WTC11 (cell line): Measurements from ENCODE around the gene STK17B. TPM values are rescaled to one million over a fixed set of nuclear protein-coding genes. Genes with fewer than 3 reads are reported as not detected.

Source experiments
- ATAC-seq: fragments of 200-7000 bp; cut with Tn5 transposase; 2 replicates; pipeline ENCODE4 v1.10.0; 2021; ENCODE audit warnings: mild to moderate bottlenecking, moderate library complexity
- CTCF ChIA-PET: fragments of 300-600 bp; sonication (Branson Sonifier 250); formaldehyde crosslinking; loops from one replicate; lab custom pipeline; 2021; ENCODE audit warnings: antibody characterized with exemption; lab: Charles Lee
- POLR2A ChIA-PET: fragments of 350-600 bp; sonication (Branson Sonifier 250); formaldehyde crosslinking; loops from one replicate; lab custom pipeline; 2021; ENCODE audit warnings: antibody characterized with exemption; lab: Charles Lee
- DNase-seq: peaks from one replicate; pipeline ENCODE4 v3.0.0; 2021; ENCODE audit warnings: low spot score
- H3K27ac Mint-ChIP-seq: 2 replicates; pipeline ENCODE4 v1.8.0; 2021; ENCODE audit warnings: mixed read lengths
- H3K27me3 Mint-ChIP-seq: 2 replicates; pipeline ENCODE4 v1.8.0; 2021; ENCODE audit warnings: low read depth, mild to moderate bottlenecking, moderate library complexity, mixed read lengths
- H3K36me3 Mint-ChIP-seq: 2 replicates; pipeline ENCODE4 v1.8.0; 2021; ENCODE audit warnings: mixed read lengths
- H3K4me1 Mint-ChIP-seq: 2 replicates; pipeline ENCODE4 v1.8.0; 2022; ENCODE audit warnings: mixed read lengths
- H3K4me3 Mint-ChIP-seq: 2 replicates; pipeline ENCODE4 v1.8.0; 2021; ENCODE audit warnings: mild to moderate bottlenecking, moderate library complexity, mixed read lengths
- H3K9me3 Mint-ChIP-seq: 2 replicates; pipeline ENCODE4 v1.8.0; 2021; ENCODE audit warnings: mixed read lengths
- ATF1 ChIP-seq: sonication (generic); formaldehyde crosslinking; IDR thresholded peaks from 2 replicates; pipeline ENCODE4 v1.8.1; 2023; ENCODE audit warnings: mild to moderate bottlenecking, moderate library complexity, missing genetic modification reagents
- FOXP1 ChIP-seq: sonication (generic); formaldehyde crosslinking; IDR thresholded peaks from 2 replicates; pipeline ENCODE4 v1.8.0; 2022; ENCODE audit warnings: missing genetic modification reagents, mild to moderate bottlenecking, moderate library complexity, borderline replicate concordance
- GRHL2 ChIP-seq: fragments of 250-450 bp; sonication (Bioruptor Pico); IDR thresholded peaks from 2 replicates; pipeline ENCODE4 v1.8.0; 2022; ENCODE audit warnings: mild to moderate bottlenecking, moderate library complexity; ENCODE audit not compliant: insufficient replicate concordance, severe bottlenecking
- IRF2 ChIP-seq: sonication (generic); formaldehyde crosslinking; IDR thresholded peaks from 2 replicates; pipeline ENCODE4 v1.8.0; 2022; ENCODE audit warnings: low read depth, missing genetic modification reagents, borderline replicate concordance
- JAZF1 ChIP-seq: fragments of 250-450 bp; sonication (Bioruptor Pico); IDR thresholded peaks from 2 replicates; pipeline ENCODE4 v1.9.0; 2021; ENCODE audit warnings: moderate library complexity, mild to moderate bottlenecking, inconsistent platforms
- NFE2L1 ChIP-seq: sonication (generic); formaldehyde crosslinking; IDR thresholded peaks from 2 replicates; pipeline ENCODE4 v1.8.1; 2023; ENCODE audit warnings: missing genetic modification reagents
- NFYB ChIP-seq: sonication (generic); formaldehyde crosslinking; conservative IDR thresholded peaks from 2 replicates; pipeline ENCODE4 v1.8.0; 2022; ENCODE audit warnings: low read depth, missing genetic modification reagents
- OVOL2 ChIP-seq: fragments of 250-450 bp; sonication (Bioruptor Pico); IDR thresholded peaks from 2 replicates; pipeline ENCODE4 v1.9.0; 2021; ENCODE audit warnings: mild to moderate bottlenecking, borderline replicate concordance
- PRRX2 ChIP-seq: fragments of 250-450 bp; sonication (Bioruptor Pico); IDR thresholded peaks from 2 replicates; pipeline ENCODE4 v1.8.0; 2021; ENCODE audit warnings: mild to moderate bottlenecking
- ZBTB21 ChIP-seq: sonication (generic); formaldehyde crosslinking; IDR thresholded peaks from 2 replicates; pipeline ENCODE4 v1.8.1; 2023; ENCODE audit warnings: mild to moderate bottlenecking, missing genetic modification reagents, borderline replicate concordance
- ZNF263 ChIP-seq: sonication (generic); formaldehyde crosslinking; IDR thresholded peaks from 2 replicates; pipeline ENCODE4 v1.8.1; 2022; ENCODE audit warnings: low read depth, mild to moderate bottlenecking, moderate library complexity, missing genetic modification reagents
- ZNF416 ChIP-seq: fragments of 250-450 bp; sonication (Bioruptor Pico); IDR thresholded peaks from 2 replicates; pipeline ENCODE4 v1.9.0; 2021; ENCODE audit warnings: mild to moderate bottlenecking, inconsistent platforms
- total RNA-seq: library from RNA; stranded (reverse); gene quantifications from 3 replicates; pipeline ENCODE4 v1.2.3, GENCODE V29; 2021
- TF ChIP-seq, protein P1 (sequence below): fragments of 250-450 bp; sonication (Bioruptor Pico); IDR thresholded peaks from 2 replicates; pipeline ENCODE4 v1.8.0; 2021; ENCODE audit warnings: mild to moderate bottlenecking
- TF ChIP-seq, protein P2 (sequence below): sonication (generic); formaldehyde crosslinking; IDR thresholded peaks from 2 replicates; pipeline ENCODE4 v1.8.1; 2023; ENCODE audit warnings: mild to moderate bottlenecking, moderate library complexity, missing genetic modification reagents
- TF ChIP-seq, protein P3 (sequence below): sonication (generic); formaldehyde crosslinking; IDR thresholded peaks from 2 replicates; pipeline ENCODE4 v1.8.1; 2023; ENCODE audit warnings: mild to moderate bottlenecking, missing genetic modification reagents, borderline replicate concordance
- TF ChIP-seq, protein P4 (sequence below): fragments of 250-450 bp; sonication (Bioruptor Pico); IDR thresholded peaks from 2 replicates; pipeline ENCODE4 v1.9.0; 2021; ENCODE audit warnings: moderate library complexity, mild to moderate bottlenecking, inconsistent platforms, borderline replicate concordance
- TF ChIP-seq, protein P5 (sequence below): sonication (generic); formaldehyde crosslinking; IDR thresholded peaks from 2 replicates; pipeline ENCODE4 v1.8.1; 2022; ENCODE audit warnings: mild to moderate bottlenecking, moderate library complexity, missing genetic modification reagents
- TF ChIP-seq, protein P6 (sequence below): sonication (generic); formaldehyde crosslinking; IDR thresholded peaks from 2 replicates; pipeline ENCODE4 v1.8.1; 2023; ENCODE audit warnings: mild to moderate bottlenecking, missing genetic modification reagents
- TF ChIP-seq, protein P7 (sequence below): fragments of 250-450 bp; sonication (Bioruptor Pico); IDR thresholded peaks from 2 replicates; pipeline ENCODE4 v1.9.0; 2021; ENCODE audit warnings: mild to moderate bottlenecking, borderline replicate concordance
- TF ChIP-seq, protein P8 (sequence below): sonication (generic); formaldehyde crosslinking; IDR thresholded peaks from 2 replicates; pipeline ENCODE4 v1.8.1; 2022; ENCODE audit warnings: missing genetic modification reagents, borderline replicate concordance

STK17B gene
- total RNA-seq, 1 experiment from 2014 or later = 11.8 TPM

DNA sequence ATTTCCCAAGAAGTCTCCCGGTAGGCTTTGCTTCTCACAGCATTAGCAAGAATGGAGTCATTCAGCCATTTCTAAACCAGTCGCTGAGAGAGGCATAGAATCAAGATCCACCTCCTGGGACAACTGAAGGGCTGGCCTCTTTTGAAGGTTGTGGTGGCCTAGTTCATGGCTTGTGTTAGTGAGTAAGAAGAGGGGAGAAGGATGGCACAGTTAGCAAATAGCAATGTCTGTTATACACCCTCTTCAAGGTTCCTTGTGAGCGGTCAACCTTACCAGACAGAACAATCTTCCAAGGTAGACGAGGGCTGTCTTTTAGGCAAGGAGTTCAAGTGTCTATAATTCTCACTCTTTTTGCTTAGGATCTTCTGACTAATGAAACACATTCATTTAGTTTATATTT, 67.3 kb downstream of the STK17B start (continued):
- TF ChIP-seq, protein P1, sequence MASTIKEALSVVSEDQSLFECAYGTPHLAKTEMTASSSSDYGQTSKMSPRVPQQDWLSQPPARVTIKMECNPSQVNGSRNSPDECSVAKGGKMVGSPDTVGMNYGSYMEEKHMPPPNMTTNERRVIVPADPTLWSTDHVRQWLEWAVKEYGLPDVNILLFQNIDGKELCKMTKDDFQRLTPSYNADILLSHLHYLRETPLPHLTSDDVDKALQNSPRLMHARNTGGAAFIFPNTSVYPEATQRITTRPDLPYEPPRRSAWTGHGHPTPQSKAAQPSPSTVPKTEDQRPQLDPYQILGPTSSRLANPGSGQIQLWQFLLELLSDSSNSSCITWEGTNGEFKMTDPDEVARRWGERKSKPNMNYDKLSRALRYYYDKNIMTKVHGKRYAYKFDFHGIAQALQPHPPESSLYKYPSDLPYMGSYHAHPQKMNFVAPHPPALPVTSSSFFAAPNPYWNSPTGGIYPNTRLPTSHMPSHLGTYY (CRISPR knock-in tag) = no peak
- TF ChIP-seq, protein P2, sequence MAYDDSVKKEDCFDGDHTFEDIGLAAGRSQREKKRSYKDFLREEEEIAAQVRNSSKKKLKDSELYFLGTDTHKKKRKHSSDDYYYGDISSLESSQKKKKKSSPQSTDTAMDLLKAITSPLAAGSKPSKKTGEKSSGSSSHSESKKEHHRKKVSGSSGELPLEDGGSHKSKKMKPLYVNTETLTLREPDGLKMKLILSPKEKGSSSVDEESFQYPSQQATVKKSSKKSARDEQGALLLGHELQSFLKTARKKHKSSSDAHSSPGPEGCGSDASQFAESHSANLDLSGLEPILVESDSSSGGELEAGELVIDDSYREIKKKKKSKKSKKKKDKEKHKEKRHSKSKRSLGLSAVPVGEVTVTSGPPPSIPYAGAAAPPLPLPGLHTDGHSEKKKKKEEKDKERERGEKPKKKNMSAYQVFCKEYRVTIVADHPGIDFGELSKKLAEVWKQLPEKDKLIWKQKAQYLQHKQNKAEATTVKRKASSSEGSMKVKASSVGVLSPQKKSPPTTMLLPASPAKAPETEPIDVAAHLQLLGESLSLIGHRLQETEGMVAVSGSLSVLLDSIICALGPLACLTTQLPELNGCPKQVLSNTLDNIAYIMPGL (CRISPR knock-in tag) = no peak
- TF ChIP-seq PRRX2 (CRISPR knock-in tag) = no peak
- TF ChIP-seq, protein P3, sequence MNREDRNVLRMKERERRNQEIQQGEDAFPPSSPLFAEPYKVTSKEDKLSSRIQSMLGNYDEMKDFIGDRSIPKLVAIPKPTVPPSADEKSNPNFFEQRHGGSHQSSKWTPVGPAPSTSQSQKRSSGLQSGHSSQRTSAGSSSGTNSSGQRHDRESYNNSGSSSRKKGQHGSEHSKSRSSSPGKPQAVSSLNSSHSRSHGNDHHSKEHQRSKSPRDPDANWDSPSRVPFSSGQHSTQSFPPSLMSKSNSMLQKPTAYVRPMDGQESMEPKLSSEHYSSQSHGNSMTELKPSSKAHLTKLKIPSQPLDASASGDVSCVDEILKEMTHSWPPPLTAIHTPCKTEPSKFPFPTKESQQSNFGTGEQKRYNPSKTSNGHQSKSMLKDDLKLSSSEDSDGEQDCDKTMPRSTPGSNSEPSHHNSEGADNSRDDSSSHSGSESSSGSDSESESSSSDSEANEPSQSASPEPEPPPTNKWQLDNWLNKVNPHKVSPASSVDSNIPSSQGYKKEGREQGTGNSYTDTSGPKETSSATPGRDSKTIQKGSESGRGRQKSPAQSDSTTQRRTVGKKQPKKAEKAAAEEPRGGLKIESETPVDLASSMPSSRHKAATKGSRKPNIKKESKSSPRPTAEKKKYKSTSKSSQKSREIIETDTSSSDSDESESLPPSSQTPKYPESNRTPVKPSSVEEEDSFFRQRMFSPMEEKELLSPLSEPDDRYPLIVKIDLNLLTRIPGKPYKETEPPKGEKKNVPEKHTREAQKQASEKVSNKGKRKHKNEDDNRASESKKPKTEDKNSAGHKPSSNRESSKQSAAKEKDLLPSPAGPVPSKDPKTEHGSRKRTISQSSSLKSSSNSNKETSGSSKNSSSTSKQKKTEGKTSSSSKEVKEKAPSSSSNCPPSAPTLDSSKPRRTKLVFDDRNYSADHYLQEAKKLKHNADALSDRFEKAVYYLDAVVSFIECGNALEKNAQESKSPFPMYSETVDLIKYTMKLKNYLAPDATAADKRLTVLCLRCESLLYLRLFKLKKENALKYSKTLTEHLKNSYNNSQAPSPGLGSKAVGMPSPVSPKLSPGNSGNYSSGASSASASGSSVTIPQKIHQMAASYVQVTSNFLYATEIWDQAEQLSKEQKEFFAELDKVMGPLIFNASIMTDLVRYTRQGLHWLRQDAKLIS (CRISPR knock-in tag) = no peak
- TF ChIP-seq ZNF416 (CRISPR knock-in tag) = no peak
- TF ChIP-seq OVOL2 (CRISPR knock-in tag) = no peak
- TF ChIP-seq, protein P4, sequence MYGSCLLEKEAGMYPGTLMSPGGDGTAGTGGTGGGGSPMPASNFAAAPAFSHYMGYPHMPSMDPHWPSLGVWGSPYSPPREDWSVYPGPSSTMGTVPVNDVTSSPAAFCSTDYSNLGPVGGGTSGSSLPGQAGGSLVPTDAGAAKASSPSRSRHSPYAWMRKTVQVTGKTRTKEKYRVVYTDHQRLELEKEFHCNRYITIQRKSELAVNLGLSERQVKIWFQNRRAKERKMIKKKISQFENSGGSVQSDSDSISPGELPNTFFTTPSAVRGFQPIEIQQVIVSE (CRISPR knock-in tag) = no peak
- no peak for TF ChIP-seq ZBTB21
- TF ChIP-seq JAZF1 (CRISPR knock-in tag) = no peak
- TF ChIP-seq, protein P5, sequence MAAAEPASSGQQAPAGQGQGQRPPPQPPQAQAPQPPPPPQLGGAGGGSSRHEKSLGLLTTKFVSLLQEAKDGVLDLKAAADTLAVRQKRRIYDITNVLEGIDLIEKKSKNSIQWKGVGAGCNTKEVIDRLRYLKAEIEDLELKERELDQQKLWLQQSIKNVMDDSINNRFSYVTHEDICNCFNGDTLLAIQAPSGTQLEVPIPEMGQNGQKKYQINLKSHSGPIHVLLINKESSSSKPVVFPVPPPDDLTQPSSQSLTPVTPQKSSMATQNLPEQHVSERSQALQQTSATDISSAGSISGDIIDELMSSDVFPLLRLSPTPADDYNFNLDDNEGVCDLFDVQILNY (CRISPR knock-in tag) = no peak
- no peak for TF ChIP-seq FOXP1 (CRISPR knock-in tag)

DNA sequence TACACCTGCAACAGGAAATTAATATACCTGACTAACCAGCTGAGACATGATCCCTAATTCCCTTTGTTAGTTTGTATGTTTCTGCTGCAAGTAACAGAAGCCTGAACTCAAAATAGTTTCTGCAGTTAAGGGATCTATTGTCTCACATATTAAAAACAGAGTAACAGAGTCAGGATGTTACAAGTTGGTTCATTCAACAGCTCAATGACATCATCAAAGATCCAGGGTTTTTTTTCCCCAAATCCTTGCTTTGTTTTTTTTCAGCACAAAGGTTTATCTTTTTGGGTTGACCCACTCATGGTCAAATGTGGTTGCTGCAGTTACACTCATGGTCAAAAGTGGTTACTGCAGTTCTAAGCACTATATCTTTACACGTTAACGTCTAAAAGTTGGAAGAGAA, 67.8 kb downstream of the STK17B start:
- CTCF ChIA-PET = no interaction called here
- Mint-ChIP-seq H3K36me3 (peaks cover 3% of the 10 kb centered on the region; the same call in 1 of the 2 replicates), H3K4me1 (peaks cover 41% of the 10 kb centered on the region), H3K4me3 (no peak overlapping the region), H3K27ac (no peak overlapping the region), H3K9me3 (peaks cover 8% of the 10 kb centered on the region), H3K27me3 (no peaks in the 10 kb centered on the region)
- DNase-seq (no peak), ATAC-seq (no peak)
- POLR2A ChIA-PET = no interaction called here
- TF ChIP-seq, protein P6, sequence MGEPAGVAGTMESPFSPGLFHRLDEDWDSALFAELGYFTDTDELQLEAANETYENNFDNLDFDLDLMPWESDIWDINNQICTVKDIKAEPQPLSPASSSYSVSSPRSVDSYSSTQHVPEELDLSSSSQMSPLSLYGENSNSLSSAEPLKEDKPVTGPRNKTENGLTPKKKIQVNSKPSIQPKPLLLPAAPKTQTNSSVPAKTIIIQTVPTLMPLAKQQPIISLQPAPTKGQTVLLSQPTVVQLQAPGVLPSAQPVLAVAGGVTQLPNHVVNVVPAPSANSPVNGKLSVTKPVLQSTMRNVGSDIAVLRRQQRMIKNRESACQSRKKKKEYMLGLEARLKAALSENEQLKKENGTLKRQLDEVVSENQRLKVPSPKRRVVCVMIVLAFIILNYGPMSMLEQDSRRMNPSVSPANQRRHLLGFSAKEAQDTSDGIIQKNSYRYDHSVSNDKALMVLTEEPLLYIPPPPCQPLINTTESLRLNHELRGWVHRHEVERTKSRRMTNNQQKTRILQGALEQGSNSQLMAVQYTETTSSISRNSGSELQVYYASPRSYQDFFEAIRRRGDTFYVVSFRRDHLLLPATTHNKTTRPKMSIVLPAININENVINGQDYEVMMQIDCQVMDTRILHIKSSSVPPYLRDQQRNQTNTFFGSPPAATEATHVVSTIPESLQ (CRISPR knock-in tag) = no peak
- TF ChIP-seq ATF1 (CRISPR knock-in tag) (no peak), IRF2 (CRISPR knock-in tag) (no peak), ZNF263 (CRISPR knock-in tag) (no peak), GRHL2 (CRISPR knock-in tag) (no peak), NFE2L1 (no peak), NFYB (CRISPR knock-in tag) (no peak)
- TF ChIP-seq, protein P7, sequence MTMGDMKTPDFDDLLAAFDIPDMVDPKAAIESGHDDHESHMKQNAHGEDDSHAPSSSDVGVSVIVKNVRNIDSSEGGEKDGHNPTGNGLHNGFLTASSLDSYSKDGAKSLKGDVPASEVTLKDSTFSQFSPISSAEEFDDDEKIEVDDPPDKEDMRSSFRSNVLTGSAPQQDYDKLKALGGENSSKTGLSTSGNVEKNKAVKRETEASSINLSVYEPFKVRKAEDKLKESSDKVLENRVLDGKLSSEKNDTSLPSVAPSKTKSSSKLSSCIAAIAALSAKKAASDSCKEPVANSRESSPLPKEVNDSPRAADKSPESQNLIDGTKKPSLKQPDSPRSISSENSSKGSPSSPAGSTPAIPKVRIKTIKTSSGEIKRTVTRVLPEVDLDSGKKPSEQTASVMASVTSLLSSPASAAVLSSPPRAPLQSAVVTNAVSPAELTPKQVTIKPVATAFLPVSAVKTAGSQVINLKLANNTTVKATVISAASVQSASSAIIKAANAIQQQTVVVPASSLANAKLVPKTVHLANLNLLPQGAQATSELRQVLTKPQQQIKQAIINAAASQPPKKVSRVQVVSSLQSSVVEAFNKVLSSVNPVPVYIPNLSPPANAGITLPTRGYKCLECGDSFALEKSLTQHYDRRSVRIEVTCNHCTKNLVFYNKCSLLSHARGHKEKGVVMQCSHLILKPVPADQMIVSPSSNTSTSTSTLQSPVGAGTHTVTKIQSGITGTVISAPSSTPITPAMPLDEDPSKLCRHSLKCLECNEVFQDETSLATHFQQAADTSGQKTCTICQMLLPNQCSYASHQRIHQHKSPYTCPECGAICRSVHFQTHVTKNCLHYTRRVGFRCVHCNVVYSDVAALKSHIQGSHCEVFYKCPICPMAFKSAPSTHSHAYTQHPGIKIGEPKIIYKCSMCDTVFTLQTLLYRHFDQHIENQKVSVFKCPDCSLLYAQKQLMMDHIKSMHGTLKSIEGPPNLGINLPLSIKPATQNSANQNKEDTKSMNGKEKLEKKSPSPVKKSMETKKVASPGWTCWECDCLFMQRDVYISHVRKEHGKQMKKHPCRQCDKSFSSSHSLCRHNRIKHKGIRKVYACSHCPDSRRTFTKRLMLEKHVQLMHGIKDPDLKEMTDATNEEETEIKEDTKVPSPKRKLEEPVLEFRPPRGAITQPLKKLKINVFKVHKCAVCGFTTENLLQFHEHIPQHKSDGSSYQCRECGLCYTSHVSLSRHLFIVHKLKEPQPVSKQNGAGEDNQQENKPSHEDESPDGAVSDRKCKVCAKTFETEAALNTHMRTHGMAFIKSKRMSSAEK (CRISPR knock-in tag) = no peak
- TF ChIP-seq, protein P8, sequence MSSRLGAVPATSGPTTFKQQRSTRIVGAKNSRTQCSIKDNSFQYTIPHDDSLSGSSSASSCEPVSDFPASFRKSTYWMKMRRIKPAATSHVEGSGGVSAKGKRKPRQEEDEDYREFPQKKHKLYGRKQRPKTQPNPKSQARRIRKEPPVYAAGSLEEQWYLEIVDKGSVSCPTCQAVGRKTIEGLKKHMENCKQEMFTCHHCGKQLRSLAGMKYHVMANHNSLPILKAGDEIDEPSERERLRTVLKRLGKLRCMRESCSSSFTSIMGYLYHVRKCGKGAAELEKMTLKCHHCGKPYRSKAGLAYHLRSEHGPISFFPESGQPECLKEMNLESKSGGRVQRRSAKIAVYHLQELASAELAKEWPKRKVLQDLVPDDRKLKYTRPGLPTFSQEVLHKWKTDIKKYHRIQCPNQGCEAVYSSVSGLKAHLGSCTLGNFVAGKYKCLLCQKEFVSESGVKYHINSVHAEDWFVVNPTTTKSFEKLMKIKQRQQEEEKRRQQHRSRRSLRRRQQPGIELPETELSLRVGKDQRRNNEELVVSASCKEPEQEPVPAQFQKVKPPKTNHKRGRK (CRISPR knock-in tag) = no peak
